Measurements from ENCODE around the gene TSPOAP1.

DNA sequence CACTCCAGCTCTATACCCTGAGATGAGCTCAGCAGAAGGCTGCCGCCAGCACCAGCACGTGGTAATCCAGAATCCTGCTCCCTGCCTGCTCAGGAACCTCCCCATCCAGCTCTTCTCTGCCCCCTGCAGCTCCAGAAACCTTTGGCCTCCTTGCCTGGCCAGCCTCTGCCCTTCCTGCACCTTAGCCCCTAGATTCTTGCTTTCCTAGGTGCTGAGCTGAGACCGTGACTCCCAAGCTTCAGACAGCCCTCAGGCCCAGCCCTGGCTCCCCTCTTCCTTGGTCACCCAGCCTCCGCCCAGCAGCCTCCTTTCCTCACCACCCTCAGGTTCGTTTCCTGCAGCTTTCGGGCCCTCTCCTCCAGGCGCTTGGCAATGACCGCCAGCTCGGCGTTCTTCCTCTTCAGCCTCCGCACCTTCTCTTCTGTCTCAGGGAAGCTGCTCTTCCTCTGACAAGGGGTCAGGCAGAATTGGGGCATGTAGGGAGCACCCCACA lies 2.6 kb downstream of the TSPOAP1 start:
- no peak for TF ChIP-seq POLR2A (IDR thresholded peaks at IDR 0.05)
- no peak for TF ChIP-seq CTCF (IDR thresholded peaks at IDR 0.05 in 4 of 5, conservative IDR thresholded peaks at IDR 0.05 in 1 of 5)

All from gastrocnemius medialis (tissue), 4 donors.